HG02678 (cell line): ENCODE measurements around the gene ACVRL1.

Experiments
- ATAC-seq: cut with Tn5 transposase; IDR thresholded peaks from one replicate; pipeline ENCODE4 v1.9.1; 2021; ENCODE audit warnings: mild to moderate bottlenecking, moderate library complexity; ENCODE audit not compliant: unreplicated experiment

ACVRL1 gene

DNA sequence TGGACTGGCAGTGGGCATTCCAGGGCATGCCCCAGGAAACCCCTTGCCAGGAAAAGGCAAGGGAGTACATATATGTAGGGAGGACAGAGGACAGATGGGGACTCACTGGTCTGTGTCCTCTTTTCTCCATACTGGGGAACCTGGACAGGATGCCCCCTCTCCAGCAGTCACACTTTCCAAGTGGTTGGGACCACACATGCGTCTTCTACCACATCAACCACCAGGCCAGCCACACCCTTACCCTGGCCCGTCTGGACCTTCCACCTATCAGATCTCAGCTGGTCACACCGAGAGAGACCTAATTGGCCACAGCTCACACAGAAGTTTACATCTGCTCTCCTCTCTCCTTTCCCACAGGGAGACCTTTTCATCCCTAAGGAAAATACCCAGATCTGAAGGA is 11.1 kb upstream of the ACVRL1 start:
- ATAC-seq = no peak

GRCh38 chr12:51897181-51897580 is 10.1 kb upstream of the ACVRL1 start:
- ATAC-seq = no peak

DNA sequence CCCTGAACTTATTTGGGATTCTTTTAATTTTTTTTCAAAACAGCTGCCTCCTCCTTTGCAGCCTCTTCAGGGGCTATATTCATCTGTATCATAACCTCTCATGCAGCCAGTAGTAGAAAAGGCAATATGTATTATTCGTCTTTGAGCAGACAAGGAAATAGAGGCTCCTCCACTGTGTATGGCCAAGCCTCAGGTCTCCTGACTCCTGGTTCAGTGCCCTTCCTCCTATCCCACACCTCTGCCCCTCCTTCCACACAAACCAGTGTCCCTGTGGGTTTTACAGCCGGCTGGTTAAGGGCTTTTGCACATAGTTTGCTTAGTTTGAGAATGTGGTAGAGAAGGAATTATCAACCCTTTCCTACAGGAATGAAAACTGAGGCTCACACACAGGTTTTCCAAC is 8.8 kb upstream of the ACVRL1 start:
- no peak for ATAC-seq

DNA sequence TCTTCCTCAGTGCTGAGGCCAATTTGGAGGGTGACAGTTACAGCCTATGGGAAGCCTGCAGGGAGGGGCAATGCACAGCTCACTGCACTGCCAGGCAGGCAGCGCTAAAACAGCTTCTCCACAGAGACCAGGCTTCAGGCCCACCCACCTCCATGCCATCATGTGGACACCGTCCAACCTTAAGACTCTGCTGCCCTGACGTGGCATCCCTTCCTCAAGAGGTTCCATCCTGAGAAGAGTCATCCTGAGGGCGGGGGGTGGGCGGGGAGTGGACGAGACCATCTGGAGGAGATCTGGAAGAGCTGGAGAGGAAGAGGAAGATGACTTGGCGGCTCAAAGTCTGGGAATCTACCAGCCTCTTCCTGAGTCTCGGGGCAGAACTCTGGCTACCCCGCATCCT is 8.4 kb upstream of the ACVRL1 start:
- no peak for ATAC-seq

- no peak for ATAC-seq
Measured at GRCh38 chr12:51900323-51900889, 6.9 kb upstream of the ACVRL1 start.

GRCh38 chr12:51901121-51901817 is 6.0 kb upstream of the ACVRL1 start:
- no peak for ATAC-seq

DNA sequence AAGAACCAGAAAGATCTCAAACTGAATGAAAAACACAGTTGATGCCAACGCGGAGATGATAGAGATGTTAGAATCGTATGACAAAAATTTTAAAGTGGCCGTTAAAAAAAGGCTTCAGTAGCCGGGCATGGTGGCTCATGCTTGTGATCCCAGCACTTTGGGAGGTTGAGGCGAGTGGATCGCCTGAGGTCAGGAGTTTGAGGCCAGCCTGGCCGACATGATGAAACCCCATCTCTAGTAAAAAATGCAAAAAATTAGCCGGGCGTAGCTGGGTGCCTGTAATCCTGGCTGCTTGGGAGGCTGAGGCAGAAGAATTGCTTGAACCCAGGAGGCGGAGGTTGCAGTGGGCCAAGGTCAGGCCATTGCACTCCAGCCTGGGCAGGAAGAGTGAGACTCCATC is 5.4 kb upstream of the ACVRL1 start:
- no peak for ATAC-seq

DNA sequence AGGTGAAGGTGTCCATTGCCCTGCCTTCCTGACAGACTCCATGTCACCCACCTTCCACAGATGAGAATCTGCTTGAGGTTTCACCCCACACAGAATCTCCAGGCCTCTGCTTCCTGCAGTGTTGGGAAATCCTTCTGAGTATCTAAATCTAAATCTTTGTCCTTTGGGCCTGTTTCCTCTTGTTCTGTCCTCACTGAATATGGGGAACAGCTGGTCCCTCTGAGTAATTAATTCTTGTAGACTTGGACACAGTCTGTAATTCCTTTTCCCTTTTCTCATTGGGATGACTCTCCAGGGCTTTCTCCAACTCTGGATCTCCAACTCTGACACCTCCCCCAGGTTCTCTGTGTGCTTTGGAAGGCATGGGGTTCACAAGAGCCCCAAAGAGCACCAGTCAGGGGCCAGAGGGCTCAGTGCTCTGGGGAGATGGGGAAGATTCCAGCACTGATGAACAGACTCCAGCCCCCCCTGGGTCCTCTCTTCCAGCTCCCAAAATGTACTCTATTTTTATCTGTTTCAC is 2.3 kb upstream of the ACVRL1 start:
- no peak for ATAC-seq

- no peak for ATAC-seq
Measured at GRCh38 chr12:51905471-51906429, 1.6 kb upstream of the ACVRL1 start.

- no peak for ATAC-seq
Measured at GRCh38 chr12:51906430-51907082, 748 bp upstream of the ACVRL1 start.

GRCh38 chr12:51907856-51908425 is 637 bp downstream of the ACVRL1 start:
- ATAC-seq = no peak

DNA sequence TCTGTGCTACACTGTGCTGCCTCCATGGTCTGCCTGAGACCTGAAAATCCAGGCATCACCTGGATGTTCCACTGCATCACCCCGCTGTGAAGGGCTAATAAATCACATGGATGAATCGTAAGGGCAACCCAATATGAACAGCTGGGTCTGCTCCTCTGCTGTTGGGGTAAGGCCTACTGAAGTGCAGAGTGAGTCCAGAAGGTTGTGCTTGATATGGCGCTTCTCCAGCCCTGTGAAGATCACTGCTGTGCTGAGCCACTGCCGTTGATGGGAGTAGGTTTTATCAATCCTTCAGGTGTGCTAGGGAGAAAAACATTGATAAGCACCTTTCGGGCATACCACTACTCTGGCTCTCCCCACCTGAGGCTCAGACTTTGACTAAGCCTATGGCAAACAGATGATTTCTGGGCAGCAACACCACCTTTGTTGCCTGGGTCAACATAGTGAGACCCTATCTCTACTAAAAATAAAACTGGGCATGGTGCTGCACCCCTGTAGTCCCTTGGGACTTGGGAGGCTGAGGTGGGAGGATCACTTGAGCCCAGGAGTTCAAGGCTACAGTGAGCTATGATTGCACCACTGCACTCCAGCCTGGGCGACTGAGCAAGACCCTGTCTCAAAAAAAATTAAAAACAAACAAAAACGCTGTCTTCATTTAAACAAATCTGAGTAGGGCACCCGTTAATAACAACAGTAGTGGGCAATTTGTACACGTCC is 1.7 kb downstream of the ACVRL1 start:
- no peak for ATAC-seq

GRCh38 chr12:51910168-51910567 is 2.9 kb downstream of the ACVRL1 start:
- ATAC-seq = no peak

- no peak for ATAC-seq
Measured at GRCh38 chr12:51910691-51911090, 3.4 kb downstream of the ACVRL1 start.

DNA sequence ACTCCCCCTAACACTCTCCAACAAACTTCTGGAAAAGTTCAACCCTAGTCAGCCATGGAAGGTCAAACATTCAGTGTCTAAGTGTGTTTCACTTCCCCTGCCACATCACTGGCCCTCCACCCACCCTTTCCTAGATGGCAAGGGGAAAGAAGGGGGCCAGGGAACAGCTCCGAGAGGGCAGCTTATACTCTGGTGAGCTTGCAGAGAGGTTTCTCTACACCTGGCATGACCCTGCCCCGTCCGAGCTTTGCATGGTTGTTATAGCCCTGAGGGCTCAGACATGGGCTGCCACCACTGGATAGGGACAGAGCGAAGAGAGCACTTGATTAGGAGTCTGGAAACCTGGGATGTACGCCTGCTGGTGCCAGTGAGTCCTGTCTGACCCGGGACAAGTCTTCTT is 4.0 kb downstream of the ACVRL1 start:
- ATAC-seq = no peak

- no peak for ATAC-seq
Measured at GRCh38 chr12:51911788-51912711, 4.7 kb downstream of the ACVRL1 start.

GRCh38 chr12:51913071-51914033 is 6.0 kb downstream of the ACVRL1 start:
- no peak for ATAC-seq
